ENCODE results near the gene MAP2K2.

MAP2K2 gene

DNA sequence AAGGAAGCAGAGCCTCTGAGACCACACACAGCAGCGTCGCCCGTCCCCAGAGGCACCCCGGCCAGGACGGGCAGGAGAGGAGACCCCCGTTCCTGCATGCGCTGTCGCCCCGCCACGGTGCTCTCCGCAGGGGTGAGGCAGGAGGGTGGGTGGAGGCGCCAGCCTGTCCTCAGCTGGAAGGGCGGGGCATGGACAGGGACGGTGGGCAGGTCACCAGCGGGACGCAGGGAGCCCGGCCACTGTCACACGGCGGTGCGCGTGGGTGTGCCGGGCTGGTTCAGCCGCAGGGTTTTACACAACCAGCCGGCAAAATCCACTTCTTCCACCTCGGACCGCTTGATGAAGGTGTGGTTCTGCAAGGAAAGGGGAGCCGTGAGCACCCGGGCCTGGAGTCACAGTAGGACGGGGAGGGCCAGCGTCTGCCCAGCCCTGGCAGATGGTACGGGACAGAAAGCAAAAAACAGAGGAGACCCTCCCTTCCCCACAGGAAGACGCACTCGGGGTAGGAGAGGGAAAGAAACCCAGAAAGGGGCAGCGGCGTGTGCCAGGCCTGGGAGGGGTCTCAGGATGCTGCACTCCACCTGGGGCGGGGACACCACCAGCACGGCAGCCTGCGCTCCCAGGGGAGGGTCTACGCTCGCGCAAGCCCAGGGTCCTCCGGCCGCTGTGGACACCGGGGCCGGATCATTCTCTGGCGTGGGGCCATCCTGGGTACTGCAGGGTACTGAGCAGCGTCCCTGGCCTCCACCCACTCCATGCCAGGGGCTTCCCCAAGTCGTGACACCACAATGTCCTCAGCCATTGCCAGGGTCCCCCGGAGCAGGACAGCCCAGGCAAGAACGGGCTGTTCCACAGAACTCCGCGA, 33.3 kb downstream of the MAP2K2 start:
- H3K4me3 ChIP-seq (ENCODE audit: low read depth, low read length) = no peak overlapping the region
- no peak for TF ChIP-seq CTCF (IDR thresholded peaks at IDR 0.05; ENCODE audit: insufficient read depth, low read length, missing control alignments)
- ChIA-PET CTCF (no interaction called here), POLR2A (no interaction called here)
- no peak for DNase-seq (ENCODE audit: low read depth, low spot score)

GRCh38 chr19:4089946-4090345, 34.0 kb downstream of the MAP2K2 start:
- ChIA-PET CTCF (interaction anchor here (1.4 kb wide), 1 partner anchor 10 kb away, joined by 5 read pairs; no protein-coding TSS in a partner anchor), POLR2A (no interaction called here)
- DNase-seq (ENCODE audit: low read depth, low spot score) = no peak
- TF ChIP-seq CTCF (IDR thresholded peaks at IDR 0.05; ENCODE audit: insufficient read depth, low read length, missing control alignments) = no peak
- H3K4me3 ChIP-seq (ENCODE audit: low read depth, low read length) = no peak overlapping the region

DNA sequence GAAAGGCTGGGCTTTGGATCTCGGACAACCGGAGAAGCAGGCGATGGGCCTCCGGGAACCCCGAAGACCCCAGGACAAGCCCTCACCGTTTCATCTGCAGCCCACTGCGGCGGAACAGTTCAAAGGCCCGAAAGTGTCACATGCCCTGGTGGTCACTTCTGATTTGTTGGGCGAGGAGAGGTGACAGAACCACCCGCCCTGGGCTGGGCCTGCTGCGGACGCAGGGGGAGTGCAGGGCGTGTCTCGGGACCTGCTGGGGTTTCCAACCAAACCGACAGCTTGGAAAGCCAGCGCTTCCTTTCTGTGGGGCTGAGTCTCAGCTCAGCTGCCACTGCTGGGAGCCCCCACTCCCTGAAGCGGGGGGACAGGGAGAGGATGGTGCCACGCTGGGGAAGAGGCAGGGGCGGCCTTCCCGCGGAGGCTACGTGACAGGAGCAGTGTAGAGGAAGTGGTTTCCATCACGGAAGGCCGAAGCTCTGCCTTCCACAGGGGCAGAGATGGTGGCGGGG, 34.5 kb downstream of the MAP2K2 start:
- ChIA-PET POLR2A (no interaction called here), CTCF (interaction anchor here (1.4 kb wide), 1 partner anchor 10 kb away, joined by 5 read pairs; no protein-coding TSS in a partner anchor)
- H3K4me3 ChIP-seq (ENCODE audit: low read depth, low read length) = no peak overlapping the region
- no peak for DNase-seq (ENCODE audit: low read depth, low spot score)
- no peak for TF ChIP-seq CTCF (IDR thresholded peaks at IDR 0.05; ENCODE audit: insufficient read depth, low read length, missing control alignments)

- no peak for DNase-seq (ENCODE audit: low read depth, low spot score)
Observed at GRCh38 chr19:4088975-4089374, 34.9 kb downstream of the MAP2K2 start.

GRCh38 chr19:4087787-4088679, 35.9 kb downstream of the MAP2K2 start:
- no peak for DNase-seq (ENCODE audit: low read depth, low spot score)
- POLR2A ChIA-PET = no interaction called here
- no peak overlapping the region for H3K4me3 ChIP-seq (ENCODE audit: low read depth, low read length)
- CTCF ChIA-PET = interaction anchor here (1.4 kb wide), 1 partner anchor 8 kb away, joined by 5 read pairs; no protein-coding TSS in a partner anchor
- no peak for TF ChIP-seq CTCF (IDR thresholded peaks at IDR 0.05; ENCODE audit: insufficient read depth, low read length, missing control alignments)

More at GRCh38 chr19:4088975-4089374, 34.9 kb downstream of the MAP2K2 start:
- no peak for TF ChIP-seq CTCF (IDR thresholded peaks at IDR 0.05; ENCODE audit: insufficient read depth, low read length, missing control alignments)
- ChIA-PET CTCF (interaction anchor here (1.4 kb wide), 1 partner anchor 9 kb away, joined by 5 read pairs; no protein-coding TSS in a partner anchor), POLR2A (no interaction called here)
- H3K4me3 ChIP-seq (ENCODE audit: low read depth, low read length) = no peak overlapping the region
